Measurements from ENCODE around the gene SMG7.

The SMG7 gene

GRCh38 chr1:183514235-183514634, 41.9 kb downstream of the SMG7 start:
- peak; percentile 43 for FAIRE-seq

- FAIRE-seq, result peak; percentile 91
Observed at GRCh38 chr1:183515002-183515689, 42.8 kb downstream of the SMG7 start.

DNA sequence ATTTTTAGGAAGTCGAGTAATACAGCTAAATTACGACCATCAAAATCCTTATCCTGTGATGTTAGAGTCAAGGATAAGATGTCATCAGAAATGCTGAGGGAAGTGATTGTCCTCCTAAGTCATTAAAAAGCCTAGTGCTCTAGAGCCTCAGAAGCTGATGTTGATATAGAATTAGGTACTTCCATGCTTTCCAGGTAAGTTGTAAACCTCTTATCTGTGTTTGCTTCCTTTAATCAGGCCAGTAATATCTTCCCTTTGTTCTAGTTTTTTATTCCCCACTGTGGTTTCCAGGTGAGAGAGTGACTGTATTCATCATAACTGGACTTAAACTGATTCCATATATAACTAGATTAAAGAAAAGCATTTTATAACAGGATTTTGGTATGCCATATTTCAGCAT, 44.4 kb downstream of the SMG7 start:
- FAIRE-seq, result no peak

GRCh38 chr1:183517401-183517800, 45.1 kb downstream of the SMG7 start:
- no peak for FAIRE-seq

DNA sequence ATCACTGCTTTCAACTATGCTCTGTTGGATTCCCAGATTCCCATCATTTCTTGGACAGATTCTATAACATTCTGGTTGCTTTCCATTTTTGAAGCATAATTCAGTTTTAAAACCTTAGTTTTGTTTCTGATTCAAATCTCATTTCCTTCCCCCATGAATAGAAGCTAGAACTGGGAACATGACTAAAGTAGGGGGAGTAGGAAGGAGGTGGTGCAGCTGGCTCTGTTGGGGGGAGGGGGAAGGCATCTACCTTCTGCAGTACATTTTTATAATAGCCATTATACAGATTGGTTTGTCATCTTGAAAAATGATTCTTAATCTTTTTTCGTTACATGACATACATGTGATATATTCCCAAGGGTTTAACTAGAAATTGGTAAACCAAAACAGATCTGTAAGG, 48.1 kb downstream of the SMG7 start:
- FAIRE-seq, result no peak

DNA sequence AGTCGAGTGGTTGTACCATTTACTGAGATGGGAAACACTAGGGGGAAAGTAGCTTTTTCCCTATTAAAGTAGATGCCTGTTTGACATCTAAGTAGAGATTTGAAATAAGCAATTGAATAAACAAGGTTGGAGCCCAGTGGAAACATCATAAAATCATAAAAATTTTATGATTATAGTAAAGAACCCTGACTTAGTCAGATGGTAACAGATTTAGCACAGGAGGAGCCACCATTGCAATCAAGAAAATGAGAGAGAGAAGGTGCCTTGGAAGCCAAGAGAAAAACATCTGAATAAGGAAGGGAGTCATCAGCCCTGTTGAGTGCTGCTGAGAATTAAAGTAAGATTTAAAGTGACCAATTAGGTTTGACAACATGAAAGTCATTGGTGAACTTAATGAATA, 49.8 kb downstream of the SMG7 start:
- FAIRE-seq, result no peak

DNA sequence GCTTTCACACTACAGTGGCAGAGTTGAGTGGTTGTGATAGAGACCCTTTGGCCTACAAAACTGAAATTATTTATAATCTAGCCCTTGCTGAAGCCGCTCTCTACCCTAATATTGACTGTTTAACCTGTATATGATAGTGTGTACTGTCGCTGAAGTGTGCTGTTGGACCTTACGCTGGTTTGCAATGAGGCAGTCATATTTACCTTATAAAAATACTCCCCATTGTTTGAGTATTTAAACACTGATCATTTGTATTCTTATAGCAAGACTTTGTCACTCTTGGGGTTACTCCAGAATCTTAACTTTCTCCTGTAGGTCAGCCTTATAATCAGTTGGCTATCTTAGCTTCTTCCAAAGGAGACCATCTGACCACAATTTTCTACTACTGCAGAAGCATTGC, 56.3 kb downstream of the SMG7 start:
- FAIRE-seq, result no peak

DNA sequence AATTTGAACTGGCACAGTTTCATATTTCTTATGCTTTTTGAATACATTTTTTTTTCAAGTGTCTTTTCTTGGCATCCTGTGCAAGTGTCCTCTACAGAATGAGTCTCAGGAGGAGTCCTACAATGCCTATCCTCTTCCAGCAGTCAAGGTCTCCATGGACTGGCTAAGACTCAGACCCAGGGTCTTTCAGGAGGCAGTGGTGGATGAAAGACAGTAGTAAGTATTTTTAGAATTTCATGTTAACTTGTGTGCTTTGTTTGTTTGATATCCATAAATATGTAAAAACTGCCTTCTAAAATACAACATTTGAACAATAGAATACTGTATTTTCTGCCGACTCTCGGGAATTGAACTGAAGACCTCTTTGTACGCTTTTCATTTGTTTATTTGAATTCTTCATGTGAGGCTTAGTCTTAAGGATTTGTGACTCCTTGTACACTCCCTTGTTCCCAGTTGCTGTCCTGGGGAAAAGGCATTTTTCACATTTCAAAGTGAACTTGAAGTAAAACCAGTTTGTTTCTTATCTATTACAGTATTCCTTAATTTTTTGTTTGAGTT, 61.4 kb downstream of the SMG7 start:
- no peak for FAIRE-seq

GRCh38 chr1:183537405-183537804, 65.1 kb downstream of the SMG7 start:
- FAIRE-seq, result no peak

GRCh38 chr1:183543619-183544204, 71.4 kb downstream of the SMG7 start:
- FAIRE-seq, result peak; percentile 9

DNA sequence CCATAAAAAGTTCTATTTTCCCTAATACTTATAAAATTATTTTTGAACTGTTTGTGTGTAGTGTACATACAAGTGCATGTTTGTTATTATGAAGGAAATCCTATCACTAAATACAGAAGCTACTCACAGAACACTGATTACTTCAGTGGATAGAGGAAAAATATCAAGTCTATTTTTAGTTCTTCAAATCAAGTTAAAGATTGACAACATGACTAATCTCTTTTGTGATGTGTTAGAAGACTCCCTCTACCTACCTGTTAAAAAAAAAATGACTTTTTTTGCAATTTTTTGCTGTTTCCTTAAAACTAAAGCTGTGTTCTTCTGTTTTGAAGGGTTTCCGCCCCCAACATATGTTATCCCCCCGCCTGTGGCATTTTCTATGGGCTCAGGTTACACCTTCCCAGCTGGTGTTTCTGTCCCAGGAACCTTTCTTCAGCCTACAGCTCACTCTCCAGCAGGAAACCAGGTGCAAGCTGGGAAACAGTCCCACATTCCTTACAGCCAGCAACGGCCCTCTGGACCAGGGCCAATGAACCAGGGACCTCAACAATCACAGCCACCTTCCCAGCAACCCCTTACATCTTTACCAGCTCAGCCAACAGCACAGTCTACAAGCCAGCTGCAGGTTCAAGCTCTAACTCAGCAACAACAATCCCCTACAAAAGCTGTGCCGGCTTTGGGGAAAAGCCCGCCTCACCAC, 72.4 kb downstream of the SMG7 start:
- FAIRE-seq, result no peak

GRCh38 chr1:183546427-183546826, 74.1 kb downstream of the SMG7 start:
- no peak for FAIRE-seq

GRCh38 chr1:183548116-183548515, 75.8 kb downstream of the SMG7 start:
- no peak for FAIRE-seq

DNA sequence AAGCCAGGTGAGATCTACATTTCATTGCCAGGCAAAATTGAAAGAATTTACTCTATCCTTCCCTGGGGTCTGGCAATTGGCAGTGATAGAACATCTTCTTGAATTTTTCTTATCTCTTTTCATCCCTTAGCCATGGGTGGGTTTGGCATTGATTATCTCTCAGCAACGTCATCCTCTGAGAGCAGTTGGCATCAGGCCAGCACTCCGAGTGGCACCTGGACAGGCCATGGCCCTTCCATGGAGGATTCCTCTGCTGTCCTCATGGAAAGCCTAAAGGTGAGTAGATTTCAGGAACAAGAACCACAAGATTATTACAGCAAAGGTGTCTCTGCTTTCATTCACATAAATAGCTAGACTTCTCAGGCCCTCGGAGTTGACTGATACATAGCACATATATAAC, 78.6 kb downstream of the SMG7 start:
- no peak for FAIRE-seq

- FAIRE-seq, result no peak
Observed at GRCh38 chr1:183551924-183552323, 79.6 kb downstream of the SMG7 start.

DNA sequence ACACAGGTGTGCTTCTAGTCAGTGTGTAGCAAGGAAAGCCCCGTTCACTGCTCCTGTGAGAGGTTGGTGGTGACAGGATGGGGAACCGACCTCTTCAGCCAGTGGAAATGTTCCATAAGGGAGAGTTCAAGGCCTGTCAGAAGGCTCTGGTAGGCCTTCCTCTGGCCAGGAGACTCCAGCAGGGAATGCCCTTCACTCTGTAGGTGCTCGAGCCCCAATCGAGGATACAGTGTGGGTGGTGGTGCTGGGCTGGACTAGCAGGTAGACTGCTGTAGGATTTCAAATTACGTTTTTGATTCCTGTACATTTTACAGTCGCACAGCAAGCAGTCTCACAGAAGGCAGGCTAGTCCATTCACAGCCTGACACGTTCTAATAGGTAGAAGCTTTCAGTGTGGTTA, 80.1 kb downstream of the SMG7 start:
- no peak for FAIRE-seq

GRCh38 chr1:183552891-183553290, 80.6 kb downstream of the SMG7 start:
- no peak for FAIRE-seq

DNA sequence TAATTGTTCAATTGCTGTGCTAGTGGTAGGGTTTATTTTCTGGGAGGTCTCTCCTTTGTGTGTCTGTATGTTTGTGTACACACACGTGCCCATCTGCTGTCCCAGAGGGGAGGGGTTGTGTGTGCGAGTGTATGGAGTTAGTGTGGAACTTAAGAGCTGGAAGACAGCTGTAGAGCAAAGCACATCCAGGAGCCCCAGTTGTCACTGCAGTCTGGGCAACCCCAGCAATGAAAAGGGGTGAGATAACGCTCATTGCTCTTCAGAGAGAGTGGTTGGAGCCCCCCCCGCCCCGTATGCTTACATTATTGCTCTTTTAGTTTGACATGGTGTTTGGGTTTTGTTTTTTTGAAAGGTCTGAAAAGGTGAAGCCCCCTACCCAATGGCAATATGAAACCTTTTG, 81.0 kb downstream of the SMG7 start:
- FAIRE-seq, result no peak

GRCh38 chr1:183553764-183554163, 81.5 kb downstream of the SMG7 start:
- FAIRE-seq, result no peak

DNA sequence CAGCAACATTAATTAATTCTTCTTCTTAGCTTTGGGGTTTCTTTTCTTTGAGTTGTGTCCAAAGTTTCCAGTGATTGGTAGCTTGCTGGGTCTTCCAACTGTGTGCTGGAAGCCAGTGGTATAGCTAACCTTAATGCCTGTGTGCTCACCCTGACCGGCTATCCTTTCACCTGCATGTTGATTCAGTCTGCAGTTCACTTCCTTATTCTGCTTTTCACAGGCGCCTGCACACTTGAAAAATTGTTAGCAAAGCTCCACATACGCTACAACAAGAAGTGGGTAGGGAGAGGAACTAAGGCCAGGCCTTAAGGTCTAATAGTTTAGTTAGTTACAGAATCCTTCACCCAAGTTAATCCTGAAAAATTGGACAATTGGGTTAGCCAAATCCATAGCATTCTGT, 82.3 kb downstream of the SMG7 start:
- FAIRE-seq, result no peak

DNA sequence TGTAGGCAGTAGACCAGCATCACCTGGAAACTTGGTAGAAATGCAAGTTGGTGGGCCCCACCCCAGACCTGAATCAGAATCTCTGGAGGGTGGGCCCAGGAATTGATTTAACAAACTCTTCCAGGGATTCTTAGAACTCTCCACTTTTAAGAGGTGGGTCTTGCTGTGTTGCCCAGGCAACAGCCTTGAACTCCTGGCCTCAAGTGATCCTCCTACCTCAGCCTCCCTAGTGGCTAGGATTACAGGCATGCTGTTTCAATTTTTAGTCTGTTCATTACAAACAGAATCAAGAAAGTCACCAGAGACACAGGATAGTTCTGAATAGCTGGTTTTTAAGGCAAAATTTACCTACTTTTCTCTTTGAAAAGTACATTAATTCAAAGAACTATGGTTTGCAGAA, 86.8 kb downstream of the SMG7 start:
- no peak for FAIRE-seq

GRCh38 chr1:183562701-183563100, 90.4 kb downstream of the SMG7 start:
- no peak for FAIRE-seq

DNA sequence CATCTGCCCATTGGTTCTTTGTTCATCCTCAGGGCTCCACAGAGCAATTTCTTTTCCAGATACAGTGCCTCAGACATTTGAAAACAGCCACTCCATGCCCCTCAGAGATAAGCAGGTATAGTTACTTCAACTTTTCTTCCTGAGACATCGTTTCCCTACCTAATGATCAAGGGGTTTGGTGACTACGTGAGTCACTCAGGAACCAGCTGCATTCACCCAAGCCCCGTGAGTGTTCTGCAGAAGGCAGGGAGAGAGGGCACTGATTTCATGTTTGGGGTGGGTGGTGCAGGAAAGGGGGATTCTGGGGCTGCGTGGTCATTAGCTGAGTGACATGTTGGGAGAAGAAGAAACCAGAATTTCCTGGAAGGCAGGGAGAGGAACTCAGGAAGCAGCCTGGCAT, 93.0 kb downstream of the SMG7 start:
- FAIRE-seq, result no peak

DNA sequence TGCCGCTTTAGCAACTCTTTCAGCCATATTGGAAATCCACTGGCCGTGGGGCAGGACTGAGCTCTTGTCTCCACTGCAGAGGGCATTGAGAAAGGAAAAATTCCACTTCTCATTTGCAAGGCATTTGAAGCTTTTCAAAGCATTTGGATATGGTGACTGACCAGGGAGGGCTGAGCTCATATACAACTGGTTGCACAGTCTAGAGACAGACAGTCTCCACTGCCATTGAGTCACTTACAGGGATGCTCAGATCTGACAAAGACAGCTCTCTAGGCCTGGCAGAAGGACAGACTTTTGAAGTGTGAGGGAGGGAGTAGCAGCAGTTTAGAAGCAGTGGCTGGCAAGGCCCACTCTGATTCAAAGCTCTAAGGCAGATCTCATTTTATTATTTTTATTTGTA, 93.7 kb downstream of the SMG7 start:
- FAIRE-seq, result no peak

Data from islet of Langerhans (tissue), 1 donor.